Measurements from ENCODE around the gene PPIC. TPM values are rescaled to one million over a fixed set of nuclear protein-coding genes. Genes with fewer than 3 reads are reported as not detected.

PPIC gene
- total RNA-seq, 2 experiments from 2014 or later = not detected

GRCh38 chr5:123001808-123002207, 34.7 kb downstream of the PPIC start:
- H3K4me2 ChIP-seq (ENCODE audit: low read length) = no peak overlapping the region
- H4K20me1 ChIP-seq (ENCODE audit: insufficient read depth, low read length) = no peaks in the 10 kb centered on the region
- H3K4me1 ChIP-seq (ENCODE audit: insufficient read depth, low read length, poor library complexity, severe bottlenecking) = no peaks in the 10 kb centered on the region
- ChIA-PET CTCF (ENCODE audit: unreplicated experiment) (no interaction called here), POLR2A (no interaction called here)
- no peaks in the 10 kb centered on the region for H3K36me3 ChIP-seq (ENCODE audit: insufficient read depth, low read length)
- no peak overlapping the region for H3K27ac ChIP-seq (ENCODE audit: low read depth, low read length, poor library complexity, severe bottlenecking)
- TF ChIP-seq, protein P1, sequence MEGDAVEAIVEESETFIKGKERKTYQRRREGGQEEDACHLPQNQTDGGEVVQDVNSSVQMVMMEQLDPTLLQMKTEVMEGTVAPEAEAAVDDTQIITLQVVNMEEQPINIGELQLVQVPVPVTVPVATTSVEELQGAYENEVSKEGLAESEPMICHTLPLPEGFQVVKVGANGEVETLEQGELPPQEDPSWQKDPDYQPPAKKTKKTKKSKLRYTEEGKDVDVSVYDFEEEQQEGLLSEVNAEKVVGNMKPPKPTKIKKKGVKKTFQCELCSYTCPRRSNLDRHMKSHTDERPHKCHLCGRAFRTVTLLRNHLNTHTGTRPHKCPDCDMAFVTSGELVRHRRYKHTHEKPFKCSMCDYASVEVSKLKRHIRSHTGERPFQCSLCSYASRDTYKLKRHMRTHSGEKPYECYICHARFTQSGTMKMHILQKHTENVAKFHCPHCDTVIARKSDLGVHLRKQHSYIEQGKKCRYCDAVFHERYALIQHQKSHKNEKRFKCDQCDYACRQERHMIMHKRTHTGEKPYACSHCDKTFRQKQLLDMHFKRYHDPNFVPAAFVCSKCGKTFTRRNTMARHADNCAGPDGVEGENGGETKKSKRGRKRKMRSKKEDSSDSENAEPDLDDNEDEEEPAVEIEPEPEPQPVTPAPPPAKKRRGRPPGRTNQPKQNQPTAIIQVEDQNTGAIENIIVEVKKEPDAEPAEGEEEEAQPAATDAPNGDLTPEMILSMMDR (conservative IDR thresholded peaks at IDR 0.05; ENCODE audit: low read length) = no peak
- TF ChIP-seq EZH2phosphoT487 (IDR thresholded peaks at IDR 0.05; ENCODE audit: borderline replicate concordance, low read depth, low read length) = no peak
- no peaks in the 10 kb centered on the region for H3K9me3 ChIP-seq (ENCODE audit: low read length)
- intact Hi-C loops (cut with micrococcal nuclease; ENCODE audit: unreplicated experiment) = loop anchor here (5.0 kb wide), 1 partner anchor 300 kb away; no protein-coding TSS in a partner anchor
- H3K9me2 ChIP-seq (ENCODE audit: insufficient read depth, low read length) = no peaks in the 10 kb centered on the region
- H3K4me3 ChIP-seq (ENCODE audit: low read depth, low read length, poor library complexity, severe bottlenecking) = no peak overlapping the region
- H2AFZ ChIP-seq (ENCODE audit: low read length) = no peak overlapping the region
- no peaks in the 10 kb centered on the region for H3K79me2 ChIP-seq (ENCODE audit: insufficient read depth, low read depth, low read length)
- DNase-seq (ENCODE audit: low spot score) = no peak
- BruUV-seq (replicated peaks) = no TSS peak

DNA sequence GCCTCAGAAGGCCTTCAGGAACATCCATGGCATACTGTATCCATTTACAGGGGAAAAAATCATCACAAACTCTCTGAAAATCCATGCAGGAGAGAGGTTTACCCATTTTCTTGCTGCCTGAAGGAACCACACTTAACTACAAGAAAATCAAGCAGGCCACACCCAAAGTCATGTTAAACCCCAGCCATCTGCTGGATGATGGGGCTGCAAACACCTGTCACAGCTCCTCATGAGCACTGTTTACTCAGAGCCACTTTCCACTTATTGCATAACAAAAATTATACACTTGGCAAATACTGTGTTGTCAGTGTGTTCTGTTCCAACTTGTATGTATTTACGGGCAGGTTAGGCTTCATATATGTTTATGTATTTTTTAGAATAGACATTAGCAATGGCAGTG, 35.8 kb downstream of the PPIC start:
- TF ChIP-seq, protein P1 (conservative IDR thresholded peaks at IDR 0.05; ENCODE audit: low read length) = no peak
- TF ChIP-seq EZH2phosphoT487 (IDR thresholded peaks at IDR 0.05; ENCODE audit: borderline replicate concordance, low read depth, low read length) = no peak
- H3K79me2 ChIP-seq (ENCODE audit: insufficient read depth, low read depth, low read length) = no peaks in the 10 kb centered on the region
- no peak overlapping the region for H2AFZ ChIP-seq (ENCODE audit: low read length)
- H3K9me3 ChIP-seq (ENCODE audit: low read length) = no peaks in the 10 kb centered on the region
- H3K9me2 ChIP-seq (ENCODE audit: insufficient read depth, low read length) = no peaks in the 10 kb centered on the region
- intact Hi-C loops (cut with micrococcal nuclease; ENCODE audit: unreplicated experiment) = loop anchor here (5.0 kb wide), 1 partner anchor 298 kb away; no protein-coding TSS in a partner anchor
- BruUV-seq (replicated peaks) = no TSS peak
- no peak overlapping the region for H3K4me3 ChIP-seq (ENCODE audit: low read depth, low read length, poor library complexity, severe bottlenecking)
- H3K27ac ChIP-seq (ENCODE audit: low read depth, low read length, poor library complexity, severe bottlenecking) = no peak overlapping the region
- no peaks in the 10 kb centered on the region for H3K4me1 ChIP-seq (ENCODE audit: insufficient read depth, low read length, poor library complexity, severe bottlenecking)
- CTCF ChIA-PET (ENCODE audit: unreplicated experiment) = no interaction called here
- H3K36me3 ChIP-seq (ENCODE audit: insufficient read depth, low read length) = no peaks in the 10 kb centered on the region
- no peak overlapping the region for H3K4me2 ChIP-seq (ENCODE audit: low read length)
- POLR2A ChIA-PET = no interaction called here
- no peaks in the 10 kb centered on the region for H4K20me1 ChIP-seq (ENCODE audit: insufficient read depth, low read length)
- no peak for DNase-seq (ENCODE audit: low spot score)

GRCh38 chr5:122999947-123000563, 36.5 kb downstream of the PPIC start:
- Histone ChIP-seq H2AFZ (ENCODE audit: low read length) (no peak overlapping the region), H3K9me3 (ENCODE audit: low read length) (no peaks in the 10 kb centered on the region), H3K79me2 (ENCODE audit: insufficient read depth, low read depth, low read length) (no peaks in the 10 kb centered on the region), H3K27ac (ENCODE audit: low read depth, low read length, poor library complexity, severe bottlenecking) (no peak overlapping the region), H3K36me3 (ENCODE audit: insufficient read depth, low read length) (no peaks in the 10 kb centered on the region), H4K20me1 (ENCODE audit: insufficient read depth, low read length) (no peaks in the 10 kb centered on the region), H3K9me2 (ENCODE audit: insufficient read depth, low read length) (no peaks in the 10 kb centered on the region), H3K4me1 (ENCODE audit: insufficient read depth, low read length, poor library complexity, severe bottlenecking) (no peaks in the 10 kb centered on the region), H3K4me3 (ENCODE audit: low read depth, low read length, poor library complexity, severe bottlenecking) (no peak overlapping the region), H3K4me2 (ENCODE audit: low read length) (no peak overlapping the region)
- intact Hi-C loops (cut with micrococcal nuclease; ENCODE audit: unreplicated experiment) = loop anchor here (5.0 kb wide), 1 partner anchor 298 kb away; no protein-coding TSS in a partner anchor
- CTCF ChIA-PET (ENCODE audit: unreplicated experiment) = no interaction called here
- TF ChIP-seq, protein P1 (conservative IDR thresholded peaks at IDR 0.05; ENCODE audit: low read length) = peak; percentile 78
- no peak for TF ChIP-seq EZH2phosphoT487 (IDR thresholded peaks at IDR 0.05; ENCODE audit: borderline replicate concordance, low read depth, low read length)
- POLR2A ChIA-PET = no interaction called here
- peak; percentile 47 for DNase-seq (ENCODE audit: low spot score)
- BruUV-seq (replicated peaks) = no TSS peak

All from OCI-LY7 (cell line).